ENCODE results near the gene ZNF407.
"Not testable (repeated sequence)": the region's sequence is repeated elsewhere in the genome, so short reads cannot be mapped to it uniquely, and the experiment has no call there.

Gene ZNF407

GRCh38 chr18:75074196-75075015, 476.7 kb downstream of the ZNF407 start:
- no peak for DNase-seq (ENCODE audit: low read depth, low spot score)
- Histone ChIP-seq H3K4me3 (ENCODE audit: insufficient read length, low read depth) (no peak overlapping the region), H3K36me3 (ENCODE audit: insufficient read depth, insufficient read length, low read length) (no peaks in the 10 kb centered on the region), H3K27me3 (ENCODE audit: insufficient read depth, insufficient read length) (no peaks in the 10 kb centered on the region), H3K9me3 (ENCODE audit: insufficient read depth, low read length) (peaks cover 7% of the 10 kb centered on the region; the same call in 1 of the 2 replicates), H3K9ac (ENCODE audit: insufficient read length, low read depth) (no peak overlapping the region), H3K4me1 (ENCODE audit: insufficient read depth, insufficient read length) (no peaks in the 10 kb centered on the region)
- TF ChIP-seq ZNF274 (IDR thresholded peaks at IDR 0.05; ENCODE audit: low read depth, low read length) (no peak), YY1 (IDR thresholded peaks at IDR 0.05; ENCODE audit: insufficient read depth, insufficient read length) (no peak), SUZ12 (IDR thresholded peaks at IDR 0.05; ENCODE audit: extremely low read depth, insufficient read depth, insufficient read length) (no peak)

- Histone ChIP-seq H3K27me3 (ENCODE audit: insufficient read depth, insufficient read length) (no peaks in the 10 kb centered on the region), H3K9me3 (ENCODE audit: insufficient read depth, low read length) (peaks cover 7% of the 10 kb centered on the region; the same call in 1 of the 2 replicates), H3K4me3 (ENCODE audit: insufficient read length, low read depth) (no peak overlapping the region), H3K36me3 (ENCODE audit: insufficient read depth, insufficient read length, low read length) (no peaks in the 10 kb centered on the region), H3K9ac (ENCODE audit: insufficient read length, low read depth) (no peak overlapping the region), H3K4me1 (ENCODE audit: insufficient read depth, insufficient read length) (no peaks in the 10 kb centered on the region)
- TF ChIP-seq YY1 (IDR thresholded peaks at IDR 0.05; ENCODE audit: insufficient read depth, insufficient read length), result no peak
- no peak for TF ChIP-seq SUZ12 (IDR thresholded peaks at IDR 0.05; ENCODE audit: extremely low read depth, insufficient read depth, insufficient read length)
- TF ChIP-seq ZNF274 (IDR thresholded peaks at IDR 0.05; ENCODE audit: low read depth, low read length), result no peak
- DNase-seq (ENCODE audit: low read depth, low spot score), result no peak
Observed at GRCh38 chr18:75075016-75075305, 477.3 kb downstream of the ZNF407 start.

- H3K27me3 ChIP-seq (ENCODE audit: insufficient read depth, insufficient read length), result no peaks in the 10 kb centered on the region
- H3K9me3 ChIP-seq (ENCODE audit: insufficient read depth, low read length), result peaks cover 7% of the 10 kb centered on the region; the same call in 1 of the 2 replicates
- no peak overlapping the region for H3K4me3 ChIP-seq (ENCODE audit: insufficient read length, low read depth)
- no peaks in the 10 kb centered on the region for H3K36me3 ChIP-seq (ENCODE audit: insufficient read depth, insufficient read length, low read length)
- H3K4me1 ChIP-seq (ENCODE audit: insufficient read depth, insufficient read length), result no peaks in the 10 kb centered on the region
- TF ChIP-seq ZNF274 (IDR thresholded peaks at IDR 0.05; ENCODE audit: low read depth, low read length) (no peak), YY1 (IDR thresholded peaks at IDR 0.05; ENCODE audit: insufficient read depth, insufficient read length) (no peak), SUZ12 (IDR thresholded peaks at IDR 0.05; ENCODE audit: extremely low read depth, insufficient read depth, insufficient read length) (no peak)
- DNase-seq (ENCODE audit: low read depth, low spot score), result no peak
- no peak overlapping the region for H3K9ac ChIP-seq (ENCODE audit: insufficient read length, low read depth)
Observed at GRCh38 chr18:75075429-75075841, 477.8 kb downstream of the ZNF407 start.

DNA sequence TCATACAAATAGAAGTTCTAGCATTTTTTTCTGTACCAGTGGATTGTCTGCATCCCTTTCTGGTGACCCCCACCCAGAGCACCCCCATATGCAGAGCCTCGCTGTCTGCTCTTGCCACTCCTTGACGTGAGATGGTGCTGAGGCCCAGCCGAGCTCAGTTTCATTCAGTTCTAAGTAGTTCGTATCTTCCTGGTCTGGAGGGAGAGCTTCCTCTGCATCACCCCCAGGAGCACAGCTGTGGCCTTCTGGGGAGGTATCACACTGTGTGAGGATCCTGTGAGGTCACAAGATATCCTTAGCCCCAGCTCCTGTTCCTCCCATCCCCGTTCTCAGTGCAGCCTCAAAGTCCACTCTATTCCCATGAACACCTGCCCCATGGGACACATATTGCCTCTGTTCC, 478.6 kb downstream of the ZNF407 start:
- H3K9me3 ChIP-seq (ENCODE audit: insufficient read depth, low read length), result peaks cover 7% of the 10 kb centered on the region; the same call in 1 of the 2 replicates
- no peak for TF ChIP-seq SUZ12 (IDR thresholded peaks at IDR 0.05; ENCODE audit: extremely low read depth, insufficient read depth, insufficient read length)
- TF ChIP-seq ZNF274 (IDR thresholded peaks at IDR 0.05; ENCODE audit: low read depth, low read length), result no peak
- TF ChIP-seq YY1 (IDR thresholded peaks at IDR 0.05; ENCODE audit: insufficient read depth, insufficient read length), result no peak
- no peak for DNase-seq (ENCODE audit: low read depth, low spot score)

GRCh38 chr18:75081486-75081885, 483.8 kb downstream of the ZNF407 start:
- Histone ChIP-seq H3K27me3 (ENCODE audit: insufficient read depth, insufficient read length) (no peaks in the 10 kb centered on the region), H3K4me1 (ENCODE audit: insufficient read depth, insufficient read length) (no peaks in the 10 kb centered on the region), H3K4me3 (ENCODE audit: insufficient read length, low read depth) (no peak overlapping the region), H3K36me3 (ENCODE audit: insufficient read depth, insufficient read length, low read length) (no peaks in the 10 kb centered on the region), H3K9me3 (ENCODE audit: insufficient read depth, low read length) (peaks cover 9% of the 10 kb centered on the region; the same call in 1 of the 2 replicates), H3K9ac (ENCODE audit: insufficient read length, low read depth) (no peak overlapping the region)
- no peak for DNase-seq (ENCODE audit: low read depth, low spot score)
- TF ChIP-seq YY1 (IDR thresholded peaks at IDR 0.05; ENCODE audit: insufficient read depth, insufficient read length), result no peak
- TF ChIP-seq ZNF274 (IDR thresholded peaks at IDR 0.05; ENCODE audit: low read depth, low read length), result no peak
- TF ChIP-seq SUZ12 (IDR thresholded peaks at IDR 0.05; ENCODE audit: extremely low read depth, insufficient read depth, insufficient read length), result no peak

More for the DNA sequence above, 478.6 kb downstream of the ZNF407 start:
- H3K4me3 ChIP-seq (ENCODE audit: insufficient read length, low read depth), result no peak overlapping the region
- no peaks in the 10 kb centered on the region for H3K36me3 ChIP-seq (ENCODE audit: insufficient read depth, insufficient read length, low read length)
- H3K9ac ChIP-seq (ENCODE audit: insufficient read length, low read depth), result no peak overlapping the region
- no peaks in the 10 kb centered on the region for H3K4me1 ChIP-seq (ENCODE audit: insufficient read depth, insufficient read length)
- H3K27me3 ChIP-seq (ENCODE audit: insufficient read depth, insufficient read length), result no peaks in the 10 kb centered on the region

- Histone ChIP-seq H3K27me3 (ENCODE audit: insufficient read depth, insufficient read length) (no peaks in the 10 kb centered on the region), H3K4me3 (ENCODE audit: insufficient read length, low read depth) (no peak overlapping the region), H3K9me3 (ENCODE audit: insufficient read depth, low read length) (peaks cover 7% of the 10 kb centered on the region; the same call in 1 of the 2 replicates), H3K9ac (ENCODE audit: insufficient read length, low read depth) (no peak overlapping the region), H3K4me1 (ENCODE audit: insufficient read depth, insufficient read length) (no peaks in the 10 kb centered on the region), H3K36me3 (ENCODE audit: insufficient read depth, insufficient read length, low read length) (no peaks in the 10 kb centered on the region)
- no peak for TF ChIP-seq YY1 (IDR thresholded peaks at IDR 0.05; ENCODE audit: insufficient read depth, insufficient read length)
- no peak for DNase-seq (ENCODE audit: low read depth, low spot score)
Observed at GRCh38 chr18:75083131-75083530, 485.5 kb downstream of the ZNF407 start.

DNA sequence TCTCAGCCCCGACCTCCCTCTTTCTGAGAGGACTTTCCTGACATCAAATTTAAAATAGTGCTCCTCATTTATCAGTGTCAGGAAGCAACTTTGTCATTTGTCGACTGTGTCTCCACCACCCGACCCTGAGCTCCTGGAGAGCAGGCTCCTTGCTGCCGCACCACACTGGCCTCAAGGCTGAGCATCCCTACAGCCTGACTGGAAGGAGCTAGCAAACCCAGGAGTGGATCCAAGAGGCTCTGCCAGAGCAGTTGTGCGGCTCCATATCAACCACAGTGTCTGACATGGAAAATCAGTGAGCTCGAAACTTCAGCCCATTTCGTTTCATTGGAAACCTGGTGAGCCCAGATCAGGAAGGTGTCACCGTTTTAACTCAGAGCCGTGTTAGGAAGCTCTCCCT, 486.1 kb downstream of the ZNF407 start:
- Histone ChIP-seq H3K9me3 (ENCODE audit: insufficient read depth, low read length) (peaks cover 5% of the 10 kb centered on the region; the same call in 1 of the 2 replicates), H3K4me3 (ENCODE audit: insufficient read length, low read depth) (no peak overlapping the region), H3K4me1 (ENCODE audit: insufficient read depth, insufficient read length) (no peaks in the 10 kb centered on the region), H3K27me3 (ENCODE audit: insufficient read depth, insufficient read length) (no peaks in the 10 kb centered on the region), H3K9ac (ENCODE audit: insufficient read length, low read depth) (no peak overlapping the region), H3K36me3 (ENCODE audit: insufficient read depth, insufficient read length, low read length) (no peaks in the 10 kb centered on the region)
- TF ChIP-seq YY1 (IDR thresholded peaks at IDR 0.05; ENCODE audit: insufficient read depth, insufficient read length), result no peak
- no peak for TF ChIP-seq ZNF274 (IDR thresholded peaks at IDR 0.05; ENCODE audit: low read depth, low read length)
- TF ChIP-seq SUZ12 (IDR thresholded peaks at IDR 0.05; ENCODE audit: extremely low read depth, insufficient read depth, insufficient read length), result no peak
- DNase-seq (ENCODE audit: low read depth, low spot score), result no peak

DNA sequence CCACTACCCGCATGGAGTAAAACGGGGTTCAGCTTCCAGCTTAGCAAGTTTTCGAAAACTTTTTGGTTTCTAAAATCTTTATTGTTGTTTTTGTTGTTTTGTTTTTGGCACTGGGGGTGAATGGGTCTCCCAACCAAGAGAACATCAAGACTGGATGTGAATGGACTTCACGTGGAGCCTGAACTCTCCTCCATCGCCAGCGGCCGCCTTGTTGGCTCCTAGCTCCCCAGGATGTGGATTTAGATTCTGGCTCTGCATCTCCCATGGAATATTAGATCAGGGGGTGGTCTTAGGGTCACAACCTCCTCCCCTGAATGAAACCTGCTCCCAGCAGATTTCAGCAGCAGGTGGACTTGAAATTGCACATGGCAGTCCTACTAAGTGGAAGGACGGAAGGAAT, 488.0 kb downstream of the ZNF407 start:
- not testable (repeated sequence) for H3K9me3 ChIP-seq (ENCODE audit: insufficient read depth, low read length); H3K36me3 ChIP-seq (ENCODE audit: insufficient read depth, insufficient read length, low read length); H3K27me3 ChIP-seq (ENCODE audit: insufficient read depth, insufficient read length); DNase-seq (ENCODE audit: low read depth, low spot score); H3K9ac ChIP-seq (ENCODE audit: insufficient read length, low read depth); H3K4me1 ChIP-seq (ENCODE audit: insufficient read depth, insufficient read length); H3K4me3 ChIP-seq (ENCODE audit: insufficient read length, low read depth)

Data from NT2/D1 (cell line).